ENCODE data around the gene FRMD4A.

DNA sequence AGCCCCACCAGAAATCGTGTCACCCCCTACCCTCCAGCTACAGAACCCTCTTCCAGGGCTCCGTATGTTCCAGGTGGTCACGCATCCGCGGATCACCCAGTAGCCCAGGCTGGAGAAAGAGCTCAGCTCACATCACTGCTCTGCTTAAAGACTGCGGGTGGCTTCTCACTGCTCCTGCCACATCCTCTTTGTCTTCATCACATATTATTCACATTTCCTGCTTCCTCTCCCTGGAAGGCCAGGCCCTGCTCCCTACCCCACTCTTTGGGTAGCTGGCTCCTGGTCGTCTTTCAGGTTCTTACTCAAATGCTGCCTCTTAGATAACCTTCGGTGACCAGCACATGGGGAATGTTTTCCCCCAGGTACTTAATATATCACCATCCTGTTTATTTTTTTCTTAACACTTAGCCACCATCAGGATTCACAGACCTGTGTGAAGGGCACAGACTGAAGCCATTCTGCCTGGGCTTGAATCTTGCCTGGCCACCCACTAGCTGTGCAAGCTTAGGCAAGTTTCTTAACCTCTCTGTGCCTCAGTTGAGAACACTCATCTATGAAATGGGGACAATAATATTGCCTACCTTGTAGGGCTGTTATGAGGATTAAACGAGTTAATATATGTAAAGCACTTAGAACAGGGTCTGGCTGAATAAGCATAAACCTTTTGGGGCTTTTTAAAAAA, 436.2 kb downstream of the FRMD4A start:
- TF ChIP-seq, protein P1, sequence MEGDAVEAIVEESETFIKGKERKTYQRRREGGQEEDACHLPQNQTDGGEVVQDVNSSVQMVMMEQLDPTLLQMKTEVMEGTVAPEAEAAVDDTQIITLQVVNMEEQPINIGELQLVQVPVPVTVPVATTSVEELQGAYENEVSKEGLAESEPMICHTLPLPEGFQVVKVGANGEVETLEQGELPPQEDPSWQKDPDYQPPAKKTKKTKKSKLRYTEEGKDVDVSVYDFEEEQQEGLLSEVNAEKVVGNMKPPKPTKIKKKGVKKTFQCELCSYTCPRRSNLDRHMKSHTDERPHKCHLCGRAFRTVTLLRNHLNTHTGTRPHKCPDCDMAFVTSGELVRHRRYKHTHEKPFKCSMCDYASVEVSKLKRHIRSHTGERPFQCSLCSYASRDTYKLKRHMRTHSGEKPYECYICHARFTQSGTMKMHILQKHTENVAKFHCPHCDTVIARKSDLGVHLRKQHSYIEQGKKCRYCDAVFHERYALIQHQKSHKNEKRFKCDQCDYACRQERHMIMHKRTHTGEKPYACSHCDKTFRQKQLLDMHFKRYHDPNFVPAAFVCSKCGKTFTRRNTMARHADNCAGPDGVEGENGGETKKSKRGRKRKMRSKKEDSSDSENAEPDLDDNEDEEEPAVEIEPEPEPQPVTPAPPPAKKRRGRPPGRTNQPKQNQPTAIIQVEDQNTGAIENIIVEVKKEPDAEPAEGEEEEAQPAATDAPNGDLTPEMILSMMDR (IDR thresholded peaks at IDR 0.05): no peak
- TF ChIP-seq POLR2A (IDR thresholded peaks at IDR 0.05) (no peak), POLR2AphosphoS5 (IDR thresholded peaks at IDR 0.05) (no peak), EP300 (IDR thresholded peaks at IDR 0.05) (no peak)
